Measurements from ENCODE around the gene LMAN1L. TPM values are rescaled to one million over a fixed set of nuclear protein-coding genes. Genes with fewer than 3 reads are reported as not detected.

Gene LMAN1L
- total RNA-seq, 6 experiments from 2014 or later, result not detected

GRCh38 chr15:74804935-74805334 lies 7.7 kb upstream of the LMAN1L start:
- H3K4me1 ChIP-seq, result peaks cover 0 to 16% (median 3%) of the 10 kb centered on the region in 4 donors
- H3K9me3 ChIP-seq, result no peaks in the 10 kb centered on the region
- TF ChIP-seq POLR2A (IDR thresholded peaks at IDR 0.05), result no peak
- intact Hi-C loops (cut with DNase I), result no loop called here
- no peaks in the 10 kb centered on the region for H3K27me3 ChIP-seq
- no peak overlapping the region for H3K4me3 ChIP-seq
- 82% methylated on average over 3 of the region's 6 CpGs for WGBS (ENCODE audit: insufficient coverage, low coverage, low lambda C conversion rate, missing lambda C conversion rate)
- DNase-seq, result no peak
- no peak overlapping the region for H3K27ac ChIP-seq
- ATAC-seq, result no peak
- peaks cover 7 to 24% (median 15%) of the 10 kb centered on the region in 4 donors for H3K36me3 ChIP-seq

DNA sequence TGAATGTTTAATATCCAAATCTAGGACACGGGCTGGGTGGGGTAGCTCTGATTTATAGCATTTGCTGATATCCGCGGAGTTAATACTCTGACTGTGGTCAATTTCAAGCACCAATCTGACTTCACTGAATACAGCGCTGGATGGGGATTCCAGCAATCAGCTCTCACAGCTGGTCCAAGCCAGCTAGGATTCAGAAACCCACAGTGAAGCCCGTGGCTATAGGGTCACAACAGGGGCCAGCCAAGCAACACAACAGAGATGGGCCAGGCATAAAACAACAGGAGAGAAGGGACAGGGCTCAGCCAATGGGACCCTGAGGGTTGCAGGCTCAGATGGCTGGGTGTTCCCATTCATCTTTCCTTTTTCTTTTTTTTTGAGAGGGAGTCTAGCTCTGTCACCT lies 5.4 kb upstream of the LMAN1L start:
- H3K4me3 ChIP-seq, result no peak overlapping the region
- DNase-seq (no peak), ATAC-seq (no peak)
- no peak for TF ChIP-seq POLR2A (IDR thresholded peaks at IDR 0.05)
- TF ChIP-seq, protein P1, sequence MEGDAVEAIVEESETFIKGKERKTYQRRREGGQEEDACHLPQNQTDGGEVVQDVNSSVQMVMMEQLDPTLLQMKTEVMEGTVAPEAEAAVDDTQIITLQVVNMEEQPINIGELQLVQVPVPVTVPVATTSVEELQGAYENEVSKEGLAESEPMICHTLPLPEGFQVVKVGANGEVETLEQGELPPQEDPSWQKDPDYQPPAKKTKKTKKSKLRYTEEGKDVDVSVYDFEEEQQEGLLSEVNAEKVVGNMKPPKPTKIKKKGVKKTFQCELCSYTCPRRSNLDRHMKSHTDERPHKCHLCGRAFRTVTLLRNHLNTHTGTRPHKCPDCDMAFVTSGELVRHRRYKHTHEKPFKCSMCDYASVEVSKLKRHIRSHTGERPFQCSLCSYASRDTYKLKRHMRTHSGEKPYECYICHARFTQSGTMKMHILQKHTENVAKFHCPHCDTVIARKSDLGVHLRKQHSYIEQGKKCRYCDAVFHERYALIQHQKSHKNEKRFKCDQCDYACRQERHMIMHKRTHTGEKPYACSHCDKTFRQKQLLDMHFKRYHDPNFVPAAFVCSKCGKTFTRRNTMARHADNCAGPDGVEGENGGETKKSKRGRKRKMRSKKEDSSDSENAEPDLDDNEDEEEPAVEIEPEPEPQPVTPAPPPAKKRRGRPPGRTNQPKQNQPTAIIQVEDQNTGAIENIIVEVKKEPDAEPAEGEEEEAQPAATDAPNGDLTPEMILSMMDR (IDR thresholded peaks at IDR 0.05), result no peak
- no peaks in the 10 kb centered on the region for H3K9me3 ChIP-seq
- intact Hi-C loops (cut with DNase I), result no loop called here
- WGBS (ENCODE audit: insufficient coverage, low coverage, low lambda C conversion rate, missing lambda C conversion rate), result 55% methylated on average over 2 of the region's 5 CpGs
- peaks cover 0 to 9% (median 0%) of the 10 kb centered on the region in 4 donors for H3K4me1 ChIP-seq
- H3K27me3 ChIP-seq, result no peaks in the 10 kb centered on the region
- H3K27ac ChIP-seq, result no peak overlapping the region
- peaks cover 2 to 10% (median 4%) of the 10 kb centered on the region in 4 donors for H3K36me3 ChIP-seq

DNA sequence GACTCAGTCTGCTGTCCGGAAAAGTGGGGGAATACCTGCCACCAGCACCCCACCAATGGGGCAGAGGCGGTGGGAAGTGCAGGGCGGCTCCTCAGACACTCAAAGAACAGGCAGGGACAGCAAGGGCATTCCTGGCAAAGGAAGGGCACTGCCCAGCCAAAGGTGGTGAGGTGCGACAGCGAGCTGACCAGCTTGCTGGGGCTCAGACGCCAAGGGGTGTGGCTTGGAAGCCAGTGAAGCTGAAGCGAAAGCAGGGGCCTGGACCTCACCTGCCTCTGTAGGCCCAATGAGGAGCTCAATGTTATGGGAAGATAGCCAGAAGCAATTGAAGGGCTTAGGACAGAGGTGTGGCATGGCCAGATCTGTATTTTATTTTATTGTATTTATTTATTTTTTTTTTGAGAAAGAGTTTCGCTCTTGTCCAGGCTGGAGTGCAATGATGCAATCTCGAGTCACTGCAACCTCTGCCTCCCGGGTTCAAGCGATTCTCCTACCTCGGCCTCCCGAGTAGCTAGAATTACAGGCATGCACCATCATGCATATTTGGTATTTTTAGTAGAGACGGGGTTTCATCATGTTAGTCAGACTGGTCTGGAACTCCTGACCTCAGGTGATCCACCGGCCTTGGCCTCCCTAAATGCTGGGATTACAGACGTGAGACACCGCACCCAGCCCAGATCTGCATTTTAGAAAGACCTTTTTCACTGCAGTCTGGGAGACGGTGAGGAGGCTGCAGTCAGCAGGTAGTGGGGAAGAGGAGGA lies 4.4 kb upstream of the LMAN1L start:
- TF ChIP-seq POLR2A (IDR thresholded peaks at IDR 0.05), result no peak
- TF ChIP-seq, protein P1 (IDR thresholded peaks at IDR 0.05), result no peak
- H3K4me1 ChIP-seq, result peaks cover 0 to 9% (median 0%) of the 10 kb centered on the region in 4 donors
- ATAC-seq (peak; percentile 96 to 98 (median 96)), DNase-seq (peak; percentile 86 to 93 (median 93))
- no peaks in the 10 kb centered on the region for H3K9me3 ChIP-seq
- 32% methylated on average over 15 of the region's 18 CpGs for WGBS (ENCODE audit: insufficient coverage, low coverage, low lambda C conversion rate, missing lambda C conversion rate)
- no peaks in the 10 kb centered on the region for H3K27me3 ChIP-seq
- no peaks in the 10 kb centered on the region for H3K36me3 ChIP-seq
- no peak overlapping the region for H3K27ac ChIP-seq
- no peak overlapping the region for H3K4me3 ChIP-seq
- intact Hi-C loops (cut with DNase I), result no loop called here

GRCh38 chr15:74808840-74809229 lies 3.8 kb upstream of the LMAN1L start:
- no peak overlapping the region for H3K4me3 ChIP-seq
- ATAC-seq (no peak), DNase-seq (peak in 1 of 3 donors; percentile 12)
- 89% methylated on average over 3 of the region's 4 CpGs for WGBS (ENCODE audit: insufficient coverage, low coverage, low lambda C conversion rate, missing lambda C conversion rate)
- TF ChIP-seq, protein P1 (IDR thresholded peaks at IDR 0.05), result no peak
- TF ChIP-seq POLR2A (IDR thresholded peaks at IDR 0.05), result no peak
- intact Hi-C loops (cut with DNase I), result no loop called here
- H3K4me1 ChIP-seq, result peaks cover 0 to 9% (median 0%) of the 10 kb centered on the region in 4 donors
- no peak overlapping the region for H3K27ac ChIP-seq
- no peaks in the 10 kb centered on the region for H3K36me3 ChIP-seq
- no peaks in the 10 kb centered on the region for H3K9me3 ChIP-seq
- H3K27me3 ChIP-seq, result no peaks in the 10 kb centered on the region

- DNase-seq (peak in 1 of 3 donors; percentile 9), ATAC-seq (no peak)
- WGBS (ENCODE audit: insufficient coverage, low coverage, low lambda C conversion rate, missing lambda C conversion rate), result 73% methylated on average over 2 of the region's 5 CpGs
- TF ChIP-seq, protein P1 (IDR thresholded peaks at IDR 0.05), result no peak
- TF ChIP-seq POLR2A (IDR thresholded peaks at IDR 0.05), result no peak
- Histone ChIP-seq H3K27me3 (no peaks in the 10 kb centered on the region), H3K4me3 (no peak overlapping the region), H3K4me1 (peaks cover 0 to 9% (median 0%) of the 10 kb centered on the region in 4 donors), H3K27ac (no peak overlapping the region), H3K36me3 (no peaks in the 10 kb centered on the region), H3K9me3 (no peaks in the 10 kb centered on the region)
- intact Hi-C loops (cut with DNase I), result no loop called here
These were observed 3.4 kb upstream of the LMAN1L start for GRCh38 chr15:74809242-74809641.
